SJCRH30 (cell line): ENCODE measurements around the gene MYO1A. TPM values are rescaled to one million over a fixed set of nuclear protein-coding genes. Genes with fewer than 3 reads are reported as not detected.

Experiments
- DNase-seq, 2 experiments: peaks; one replicate each; pipeline ENCODE4 v3.0.0-alpha.2; 2015 to 2020
- H3K27ac ChIP-seq: fragments of 250-450 bp; sonication (Bioruptor Pico); 2 replicates; pipeline ENCODE4 v1.5.1; 2020; ENCODE audit warnings: mild to moderate bottlenecking, moderate library complexity
- H3K27me3 ChIP-seq: fragments of 250-450 bp; sonication (Bioruptor Pico); 2 replicates; pipeline ENCODE4 v1.5.1; 2020; ENCODE audit warnings: mild to moderate bottlenecking, moderate library complexity
- H3K36me3 ChIP-seq: fragments of 250-450 bp; sonication (Bioruptor Pico); 2 replicates; pipeline ENCODE4 v1.5.1; 2020; ENCODE audit warnings: mild to moderate bottlenecking, moderate library complexity
- H3K4me1 ChIP-seq: fragments of 250-450 bp; sonication (Bioruptor Pico); 2 replicates; pipeline ENCODE4 v1.5.1; 2020; ENCODE audit warnings: mild to moderate bottlenecking, moderate library complexity
- H3K4me3 ChIP-seq: fragments of 250-450 bp; sonication (Bioruptor Pico); 2 replicates; pipeline ENCODE4 v1.5.1; 2020; ENCODE audit warnings: mild to moderate bottlenecking, moderate library complexity
- H3K9me3 ChIP-seq: fragments of 250-450 bp; sonication (Bioruptor Pico); replicated peaks from 2 replicates; pipeline ENCODE4 v1.5.1; 2020; ENCODE audit warnings: mild to moderate bottlenecking, moderate library complexity
- total RNA-seq: library from RNA; depleted of rRNA; stranded (reverse); fragments of >200 nt; shearing (Covaris generic); gene quantifications from 2 replicates; pipeline ENCODE4 v1.2.3, GENCODE V29; 2014

The MYO1A gene
- total RNA-seq, 1 experiment from 2014 or later = 0.02 TPM

- Histone ChIP-seq H3K36me3 (peaks cover 30% of the 10 kb centered on the region), H3K27me3 (peaks cover 22% of the 10 kb centered on the region), H3K4me1 (peaks cover 20% of the 10 kb centered on the region), H3K9me3 (no peaks in the 10 kb centered on the region), H3K4me3 (peak overlapping the region; percentile 97), H3K27ac (no peak overlapping the region)
- DNase-seq = no peak
These were observed 43.0 kb downstream of the MYO1A start for GRCh38 chr12:57006809-57007475.

- peak within 1 kb of the TSS; percentile 53 for H3K27ac ChIP-seq
- peaks cover 14% of the 10 kb centered on the region; the same call in 1 of the 2 replicates for H3K27me3 ChIP-seq
- H3K9me3 ChIP-seq = no peaks in the 10 kb centered on the region
- H3K36me3 ChIP-seq = peaks cover 38% of the 10 kb centered on the region
- peak; percentile 93 to 98 for DNase-seq
- peak within 1 kb of the TSS; percentile 97 for H3K4me3 ChIP-seq
- peaks cover 20% of the 10 kb centered on the region for H3K4me1 ChIP-seq
These were observed 43.7 kb downstream of the MYO1A start, which contains the start of gene ZBTB39 for GRCh38 chr12:57005980-57006808. Gene ZBTB39, minus strand, starts transcription at chr12:57006546. Its CDS starts 1,629 bp downstream, at chr12:57004917.

GRCh38 chr12:57004651-57005050 lies 45.3 kb downstream of the MYO1A start:
- DNase-seq = peak in 1 of 2 experiments; percentile 22
- H3K4me1 ChIP-seq = peaks cover 20% of the 10 kb centered on the region
- H3K9me3 ChIP-seq = no peaks in the 10 kb centered on the region
- no peak overlapping the region for H3K4me3 ChIP-seq
- H3K27ac ChIP-seq = no peak overlapping the region
- H3K27me3 ChIP-seq = peaks cover 3% of the 10 kb centered on the region; the same call in 1 of the 2 replicates
- H3K36me3 ChIP-seq = peaks cover 53% of the 10 kb centered on the region

- Histone ChIP-seq H3K4me1 (peaks cover 12% of the 10 kb centered on the region), H3K9me3 (no peaks in the 10 kb centered on the region), H3K27ac (no peak overlapping the region), H3K36me3 (peaks cover 66% of the 10 kb centered on the region), H3K27me3 (no peaks in the 10 kb centered on the region), H3K4me3 (no peak overlapping the region)
- DNase-seq = no peak
These were observed 46.5 kb downstream of the MYO1A start for GRCh38 chr12:57003395-57003794.

- Histone ChIP-seq H3K9me3 (no peaks in the 10 kb centered on the region), H3K27me3 (no peaks in the 10 kb centered on the region), H3K27ac (no peak overlapping the region), H3K4me1 (peaks cover 11% of the 10 kb centered on the region), H3K36me3 (peaks cover 74% of the 10 kb centered on the region), H3K4me3 (no peak overlapping the region)
- peak; percentile 97 to 100 for DNase-seq
These were observed 48.5 kb downstream of the MYO1A start for GRCh38 chr12:57001448-57001906.

GRCh38 chr12:57000393-57000792 lies 49.5 kb downstream of the MYO1A start:
- no peak for DNase-seq
- Histone ChIP-seq H3K36me3 (peaks cover 77% of the 10 kb centered on the region), H3K4me1 (peaks cover 9% of the 10 kb centered on the region), H3K4me3 (no peak overlapping the region), H3K27ac (no peak overlapping the region), H3K27me3 (no peaks in the 10 kb centered on the region), H3K9me3 (no peaks in the 10 kb centered on the region)

- H3K27me3 ChIP-seq = no peaks in the 10 kb centered on the region
- H3K4me1 ChIP-seq = peaks cover 4% of the 10 kb centered on the region; the same call in 1 of the 2 replicates
- no peak overlapping the region for H3K27ac ChIP-seq
- H3K4me3 ChIP-seq = no peak overlapping the region
- DNase-seq = no peak
- peaks cover 72% of the 10 kb centered on the region for H3K36me3 ChIP-seq
- H3K9me3 ChIP-seq = no peaks in the 10 kb centered on the region
These were observed 50.5 kb downstream of the MYO1A start for GRCh38 chr12:56999456-56999855.

GRCh38 chr12:56998981-56999380 lies 50.9 kb downstream of the MYO1A start:
- peaks cover 4% of the 10 kb centered on the region; the same call in 1 of the 2 replicates for H3K4me1 ChIP-seq
- no peak overlapping the region for H3K27ac ChIP-seq
- peaks cover 67% of the 10 kb centered on the region for H3K36me3 ChIP-seq
- no peak for DNase-seq
- H3K9me3 ChIP-seq = no peaks in the 10 kb centered on the region
- no peak overlapping the region for H3K4me3 ChIP-seq
- no peaks in the 10 kb centered on the region for H3K27me3 ChIP-seq

- Histone ChIP-seq H3K27ac (no peak overlapping the region), H3K9me3 (no peaks in the 10 kb centered on the region), H3K27me3 (no peaks in the 10 kb centered on the region), H3K4me3 (no peak overlapping the region), H3K4me1 (peaks cover 4% of the 10 kb centered on the region; the same call in 1 of the 2 replicates), H3K36me3 (peaks cover 61% of the 10 kb centered on the region)
- peak in 1 of 2 experiments; percentile 23 for DNase-seq
These were observed 51.6 kb downstream of the MYO1A start for GRCh38 chr12:56998316-56998715.

- H3K4me3 ChIP-seq = no peak overlapping the region
- H3K36me3 ChIP-seq = peaks cover 47% of the 10 kb centered on the region
- no peaks in the 10 kb centered on the region for H3K27me3 ChIP-seq
- no peaks in the 10 kb centered on the region for H3K9me3 ChIP-seq
- DNase-seq = peak in 1 of 2 experiments; percentile 76
- peaks cover 4% of the 10 kb centered on the region; the same call in 1 of the 2 replicates for H3K4me1 ChIP-seq
- no peak overlapping the region for H3K27ac ChIP-seq
These were observed 53.0 kb downstream of the MYO1A start for GRCh38 chr12:56996793-56997545.

GRCh38 chr12:56995930-56996496 lies 53.9 kb downstream of the MYO1A start:
- peak; percentile 28 to 38 for DNase-seq
- peaks cover 37% of the 10 kb centered on the region for H3K36me3 ChIP-seq

GRCh38 chr12:56995201-56995929 lies 54.6 kb downstream of the MYO1A start:
- H3K4me1 ChIP-seq = peaks cover 4% of the 10 kb centered on the region; the same call in 1 of the 2 replicates
- H3K27me3 ChIP-seq = no peaks in the 10 kb centered on the region
- H3K36me3 ChIP-seq = peaks cover 31% of the 10 kb centered on the region
- H3K9me3 ChIP-seq = no peaks in the 10 kb centered on the region
- no peak overlapping the region for H3K27ac ChIP-seq
- H3K4me3 ChIP-seq = no peak overlapping the region
- DNase-seq = peak; percentile 32 to 33

More at GRCh38 chr12:56995930-56996496, 53.9 kb downstream of the MYO1A start:
- Histone ChIP-seq H3K4me1 (peaks cover 4% of the 10 kb centered on the region; the same call in 1 of the 2 replicates), H3K27ac (no peak overlapping the region), H3K9me3 (no peaks in the 10 kb centered on the region), H3K4me3 (no peak overlapping the region), H3K27me3 (no peaks in the 10 kb centered on the region)

- H3K27me3 ChIP-seq = no peaks in the 10 kb centered on the region
- H3K4me1 ChIP-seq = peaks cover 4% of the 10 kb centered on the region; the same call in 1 of the 2 replicates
- peaks cover 20% of the 10 kb centered on the region for H3K36me3 ChIP-seq
- peak in 1 of 2 experiments; percentile 34 for DNase-seq
- no peak overlapping the region for H3K4me3 ChIP-seq
- H3K9me3 ChIP-seq = no peaks in the 10 kb centered on the region
- H3K27ac ChIP-seq = no peak overlapping the region
These were observed 55.6 kb downstream of the MYO1A start for GRCh38 chr12:56994231-56994746.
